ENCODE data around the gene ACTR6. TPM values are rescaled to one million over a fixed set of nuclear protein-coding genes. Genes with fewer than 3 reads are reported as not detected.
"Not testable (repeated sequence)": the region's sequence is repeated elsewhere in the genome, so short reads cannot be mapped to it uniquely, and the experiment has no call there.

The ACTR6 gene
- total RNA-seq, 1 experiment from 2014 or later = 38.8 TPM

DNA sequence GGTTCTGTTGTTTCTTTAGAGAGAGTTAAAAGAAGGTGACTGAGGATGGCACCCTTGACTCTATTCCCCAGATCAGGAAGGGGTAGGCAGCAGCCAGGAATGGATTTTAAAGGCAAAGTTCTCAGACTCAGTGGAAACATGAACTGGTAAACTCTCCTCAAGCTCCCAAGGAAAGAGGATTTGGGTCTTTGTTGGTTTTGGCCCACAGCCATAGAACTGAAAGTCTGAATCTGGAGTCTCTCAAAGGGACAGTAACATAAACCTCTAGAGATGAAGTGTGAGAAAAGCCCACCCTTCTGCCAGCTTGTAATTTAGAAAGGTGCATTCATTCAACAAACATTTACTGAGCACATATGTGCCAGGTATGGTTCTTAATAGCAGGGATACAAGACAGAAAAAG, 29.4 kb upstream of the ACTR6 start:
- Histone ChIP-seq H3K36me3 (ENCODE audit: insufficient read depth, low read length) (peaks cover 8% of the 10 kb centered on the region; the same call in 1 of the 2 replicates), H3K79me2 (ENCODE audit: low read length) (no peaks in the 10 kb centered on the region), H3K4me1 (ENCODE audit: low read length) (no peaks in the 10 kb centered on the region), H3K9me3 (ENCODE audit: low read length) (no peaks in the 10 kb centered on the region), H4K20me1 (ENCODE audit: insufficient read depth, low read depth, low read length) (no peaks in the 10 kb centered on the region), H3K4me3 (ENCODE audit: low read length) (no peak overlapping the region), H3K27ac (ENCODE audit: low read length) (no peak overlapping the region), H3K9ac (ENCODE audit: low read length) (no peak overlapping the region), H2AFZ (ENCODE audit: low read length) (no peak overlapping the region), H3K9me2 (replicated peaks; ENCODE audit: insufficient read depth, low read length) (no peaks in the 10 kb centered on the region), H3K4me2 (ENCODE audit: low read depth, low read length, poor library complexity, severe bottlenecking) (no peak overlapping the region), H3K27me3 (ENCODE audit: low read length) (no peaks in the 10 kb centered on the region)
- DNase-seq = no peak

DNA sequence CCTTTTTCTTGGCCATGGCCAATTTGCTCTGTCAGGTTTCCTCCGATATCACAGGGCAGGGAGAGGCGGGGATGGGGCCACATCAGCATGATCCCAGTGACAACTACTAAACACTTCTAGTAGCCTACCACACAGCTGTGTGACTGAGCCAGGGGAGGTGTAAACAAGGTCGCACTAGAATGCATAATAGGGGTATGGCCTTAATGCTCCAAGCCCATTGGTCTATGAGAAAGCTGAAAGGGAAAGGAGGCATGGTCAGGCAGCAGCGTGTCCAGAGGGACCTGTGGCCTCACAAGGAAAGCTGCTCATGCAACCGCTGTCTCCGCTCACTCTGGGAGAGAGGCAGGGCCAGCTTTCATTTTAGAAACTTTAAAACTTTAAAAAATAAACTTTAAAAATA, 27.5 kb upstream of the ACTR6 start:
- Histone ChIP-seq H4K20me1 (ENCODE audit: insufficient read depth, low read depth, low read length) (no peaks in the 10 kb centered on the region), H3K27me3 (ENCODE audit: low read length) (no peaks in the 10 kb centered on the region), H3K9ac (ENCODE audit: low read length) (no peak overlapping the region), H3K4me3 (ENCODE audit: low read length) (no peak overlapping the region), H3K36me3 (ENCODE audit: insufficient read depth, low read length) (peaks cover 19% of the 10 kb centered on the region; the same call in 1 of the 2 replicates), H3K9me2 (replicated peaks; ENCODE audit: insufficient read depth, low read length) (no peaks in the 10 kb centered on the region), H2AFZ (ENCODE audit: low read length) (no peak overlapping the region), H3K4me2 (ENCODE audit: low read depth, low read length, poor library complexity, severe bottlenecking) (no peak overlapping the region), H3K79me2 (ENCODE audit: low read length) (no peaks in the 10 kb centered on the region), H3K27ac (ENCODE audit: low read length) (no peak overlapping the region), H3K9me3 (ENCODE audit: low read length) (no peaks in the 10 kb centered on the region), H3K4me1 (ENCODE audit: low read length) (no peaks in the 10 kb centered on the region)
- no peak for DNase-seq

DNA sequence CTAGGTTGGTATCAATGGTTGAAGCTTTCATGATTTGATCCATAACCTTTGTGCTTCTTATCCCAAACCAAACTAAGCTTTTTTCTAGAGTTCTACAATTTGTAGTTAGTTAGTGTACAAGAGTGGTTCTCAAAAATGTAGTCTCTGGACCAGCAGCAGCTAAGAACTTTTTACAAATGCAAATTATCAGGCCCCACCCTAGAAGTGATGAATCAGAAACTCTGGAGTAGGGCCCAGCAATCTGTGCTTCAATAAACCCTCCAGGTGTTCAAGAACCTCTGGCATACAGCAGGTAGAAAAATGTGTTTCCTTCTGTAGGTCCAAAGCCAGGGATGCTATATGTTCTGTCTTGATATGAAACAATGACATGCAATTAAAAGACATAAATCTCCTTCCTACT, 26.1 kb upstream of the ACTR6 start:
- Histone ChIP-seq H3K27ac (ENCODE audit: low read length) (no peak overlapping the region), H3K4me3 (ENCODE audit: low read length) (no peak overlapping the region), H2AFZ (ENCODE audit: low read length) (no peak overlapping the region), H3K4me1 (ENCODE audit: low read length) (no peaks in the 10 kb centered on the region), H3K36me3 (ENCODE audit: insufficient read depth, low read length) (peaks cover 25% of the 10 kb centered on the region; the same call in 1 of the 2 replicates), H4K20me1 (ENCODE audit: insufficient read depth, low read depth, low read length) (no peaks in the 10 kb centered on the region), H3K79me2 (ENCODE audit: low read length) (peaks cover 4% of the 10 kb centered on the region), H3K9me2 (replicated peaks; ENCODE audit: insufficient read depth, low read length) (no peaks in the 10 kb centered on the region), H3K4me2 (ENCODE audit: low read depth, low read length, poor library complexity, severe bottlenecking) (no peak overlapping the region), H3K9me3 (ENCODE audit: low read length) (no peaks in the 10 kb centered on the region), H3K9ac (ENCODE audit: low read length) (no peak overlapping the region), H3K27me3 (ENCODE audit: low read length) (no peaks in the 10 kb centered on the region)
- no peak for DNase-seq

DNA sequence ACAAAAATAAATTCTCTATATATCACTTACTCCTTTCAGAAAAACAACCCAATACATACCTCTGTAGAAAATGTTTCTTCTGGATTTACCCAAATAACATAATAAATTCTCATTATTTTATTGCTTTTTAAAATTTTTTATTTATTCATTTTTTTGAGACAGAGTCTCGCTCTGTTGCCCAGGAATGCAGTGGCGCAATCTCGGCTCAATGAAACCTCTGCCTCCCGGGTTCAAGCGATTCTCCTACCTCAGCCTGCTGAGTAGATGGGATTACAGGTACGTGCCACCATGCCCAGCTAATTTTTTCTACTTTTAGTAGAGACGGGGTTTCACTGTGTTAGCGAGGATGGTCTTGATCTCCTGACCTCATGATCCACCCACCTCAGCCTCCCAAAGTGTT, 24.1 kb upstream of the ACTR6 start:
- H2AFZ ChIP-seq (ENCODE audit: low read length); H3K9me3 ChIP-seq (ENCODE audit: low read length); H3K27ac ChIP-seq (ENCODE audit: low read length); H3K9ac ChIP-seq (ENCODE audit: low read length); DNase-seq; H3K4me1 ChIP-seq (ENCODE audit: low read length); H3K4me2 ChIP-seq (ENCODE audit: low read depth, low read length, poor library complexity, severe bottlenecking); H3K9me2 ChIP-seq (replicated peaks; ENCODE audit: insufficient read depth, low read length); H3K27me3 ChIP-seq (ENCODE audit: low read length); H3K4me3 ChIP-seq (ENCODE audit: low read length); H4K20me1 ChIP-seq (ENCODE audit: insufficient read depth, low read depth, low read length): not testable (repeated sequence)
- H3K36me3 ChIP-seq (ENCODE audit: insufficient read depth, low read length) = peaks cover 27% of the 10 kb centered on the region; the same call in 1 of the 2 replicates
- peaks cover 12% of the 10 kb centered on the region for H3K79me2 ChIP-seq (ENCODE audit: low read length)

DNA sequence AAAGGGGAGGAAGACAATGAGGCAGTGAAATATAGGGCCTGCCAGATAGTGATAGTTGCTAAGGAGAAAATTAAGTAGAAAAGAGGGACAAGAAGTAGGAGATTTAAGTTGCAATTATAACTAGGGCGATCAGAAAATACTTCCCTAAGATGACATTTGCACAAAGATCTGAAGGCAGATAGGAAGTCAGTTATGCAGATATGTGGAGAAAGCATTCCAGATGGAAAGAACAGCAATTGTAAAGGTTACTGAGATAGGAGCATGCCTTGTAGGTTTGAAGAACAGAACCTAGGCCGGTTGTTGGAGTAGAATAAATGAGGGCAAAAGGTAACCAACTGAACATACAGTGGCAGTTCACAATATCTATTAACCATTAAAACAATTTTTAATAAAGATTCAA, 21.4 kb upstream of the ACTR6 start:
- no peak overlapping the region for H3K4me2 ChIP-seq (ENCODE audit: low read depth, low read length, poor library complexity, severe bottlenecking)
- H3K36me3 ChIP-seq (ENCODE audit: insufficient read depth, low read length) = peaks cover 24% of the 10 kb centered on the region; the same call in 1 of the 2 replicates
- no peaks in the 10 kb centered on the region for H3K27me3 ChIP-seq (ENCODE audit: low read length)
- H4K20me1 ChIP-seq (ENCODE audit: insufficient read depth, low read depth, low read length) = no peaks in the 10 kb centered on the region
- no peak overlapping the region for H3K27ac ChIP-seq (ENCODE audit: low read length)
- H3K4me1 ChIP-seq (ENCODE audit: low read length) = peaks cover 20% of the 10 kb centered on the region
- no peaks in the 10 kb centered on the region for H3K9me3 ChIP-seq (ENCODE audit: low read length)
- no peak for DNase-seq
- H3K79me2 ChIP-seq (ENCODE audit: low read length) = peaks cover 36% of the 10 kb centered on the region
- H2AFZ ChIP-seq (ENCODE audit: low read length) = no peak overlapping the region
- H3K4me3 ChIP-seq (ENCODE audit: low read length) = no peak overlapping the region
- H3K9me2 ChIP-seq (replicated peaks; ENCODE audit: insufficient read depth, low read length) = no peaks in the 10 kb centered on the region
- no peak overlapping the region for H3K9ac ChIP-seq (ENCODE audit: low read length)

DNA sequence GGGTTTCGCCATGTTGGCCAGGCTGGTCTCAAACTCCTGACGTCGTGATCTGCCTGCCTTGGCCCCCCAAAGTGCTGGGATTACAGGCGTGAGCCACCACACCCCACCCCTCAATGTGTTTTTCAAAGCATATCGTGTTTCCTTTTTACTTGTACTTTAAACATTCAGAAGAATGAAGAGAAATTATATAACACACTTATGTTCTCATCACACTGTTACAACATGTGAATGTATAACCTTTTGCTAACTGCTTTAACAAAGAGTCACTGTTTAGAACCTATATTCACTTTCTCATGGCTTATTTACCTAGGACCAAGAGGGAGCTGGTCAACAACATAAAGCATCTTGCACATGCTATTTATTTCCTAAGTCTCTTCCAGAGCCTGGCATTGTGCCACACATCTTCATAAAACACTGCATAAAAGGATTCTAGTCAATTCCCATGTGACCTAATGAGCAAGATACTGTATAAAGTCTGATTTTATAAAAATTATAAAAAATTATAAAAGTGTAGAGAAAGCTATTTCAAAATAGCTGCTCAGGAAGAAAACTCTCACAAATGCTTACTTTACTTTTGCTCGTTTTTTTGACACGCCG, 16.0 kb upstream of the ACTR6 start:
- DNase-seq = no peak
- Histone ChIP-seq H3K36me3 (ENCODE audit: insufficient read depth, low read length) (peaks cover 7% of the 10 kb centered on the region), H3K9me3 (ENCODE audit: low read length) (no peaks in the 10 kb centered on the region), H3K4me1 (ENCODE audit: low read length) (peaks cover 36% of the 10 kb centered on the region), H3K27me3 (ENCODE audit: low read length) (no peaks in the 10 kb centered on the region), H3K4me2 (ENCODE audit: low read depth, low read length, poor library complexity, severe bottlenecking) (peak overlapping the region; percentile 29), H4K20me1 (ENCODE audit: insufficient read depth, low read depth, low read length) (no peaks in the 10 kb centered on the region), H3K9me2 (replicated peaks; ENCODE audit: insufficient read depth, low read length) (no peaks in the 10 kb centered on the region), H3K27ac (ENCODE audit: low read length) (no peak overlapping the region; the same call in 1 of the 2 replicates), H3K9ac (ENCODE audit: low read length) (no peak overlapping the region), H3K79me2 (ENCODE audit: low read length) (peaks cover 71% of the 10 kb centered on the region), H3K4me3 (ENCODE audit: low read length) (no peak overlapping the region), H2AFZ (ENCODE audit: low read length) (no peak overlapping the region)

DNA sequence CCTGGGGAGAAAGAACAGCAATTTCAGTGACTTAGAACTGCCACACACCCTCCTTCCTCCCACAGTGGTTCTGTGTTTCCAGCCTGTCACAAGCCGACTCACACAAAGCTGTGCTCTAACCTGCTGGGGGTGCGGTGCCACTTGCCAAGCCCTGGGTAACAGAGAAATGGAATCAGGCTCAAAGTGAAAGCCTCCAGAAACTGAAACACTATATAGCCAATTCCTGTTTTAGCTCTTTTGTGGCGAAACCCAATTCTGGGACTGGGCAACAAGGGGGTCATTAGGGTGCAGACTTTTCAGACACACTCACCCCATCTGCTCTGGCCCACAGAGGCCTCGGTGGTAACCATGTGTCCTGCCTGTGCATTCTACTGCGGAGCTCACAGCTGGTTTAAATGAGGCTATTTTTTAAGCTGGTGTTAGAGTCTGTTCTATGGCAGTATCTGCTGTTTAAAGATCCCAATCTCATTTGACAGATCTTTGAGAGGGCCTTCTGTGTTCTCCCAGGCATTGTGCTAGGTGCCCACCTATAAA, 15.2 kb upstream of the ACTR6 start:
- H3K9ac ChIP-seq (ENCODE audit: low read length) = no peak overlapping the region
- no peak overlapping the region for H3K27ac ChIP-seq (ENCODE audit: low read length)
- H3K4me2 ChIP-seq (ENCODE audit: low read depth, low read length, poor library complexity, severe bottlenecking) = no peak overlapping the region
- peaks cover 79% of the 10 kb centered on the region for H3K79me2 ChIP-seq (ENCODE audit: low read length)
- H2AFZ ChIP-seq (ENCODE audit: low read length) = no peak overlapping the region
- no peak for DNase-seq
- no peaks in the 10 kb centered on the region for H3K27me3 ChIP-seq (ENCODE audit: low read length)
- H3K4me1 ChIP-seq (ENCODE audit: low read length) = peaks cover 36% of the 10 kb centered on the region
- H3K36me3 ChIP-seq (ENCODE audit: insufficient read depth, low read length) = peaks cover 14% of the 10 kb centered on the region
- H4K20me1 ChIP-seq (ENCODE audit: insufficient read depth, low read depth, low read length) = no peaks in the 10 kb centered on the region
- H3K9me3 ChIP-seq (ENCODE audit: low read length) = no peaks in the 10 kb centered on the region
- no peak overlapping the region for H3K4me3 ChIP-seq (ENCODE audit: low read length)
- H3K9me2 ChIP-seq (replicated peaks; ENCODE audit: insufficient read depth, low read length) = no peaks in the 10 kb centered on the region

DNA sequence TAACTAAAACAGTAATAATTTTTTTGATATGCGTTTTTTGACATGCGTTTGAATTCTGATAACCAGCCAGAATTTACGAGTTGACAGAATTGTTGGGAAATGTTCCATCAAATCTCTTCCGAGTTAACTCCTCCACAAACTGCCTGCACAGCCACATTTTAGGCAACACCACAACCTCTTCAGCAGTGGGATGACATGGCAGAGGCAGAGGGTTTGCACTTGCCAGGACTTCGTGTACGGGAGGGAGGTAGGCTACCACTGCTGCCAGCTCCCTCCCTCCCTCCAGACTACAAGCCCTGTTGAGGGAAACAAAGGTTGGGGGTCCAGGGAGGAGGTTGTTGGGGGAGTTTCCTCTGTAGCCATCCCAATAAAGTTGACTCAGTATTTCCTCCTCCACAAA, 14.5 kb upstream of the ACTR6 start:
- H3K4me1 ChIP-seq (ENCODE audit: low read length) = peaks cover 36% of the 10 kb centered on the region
- no peak overlapping the region for H2AFZ ChIP-seq (ENCODE audit: low read length)

More for the DNA sequence above, 14.5 kb upstream of the ACTR6 start:
- Histone ChIP-seq H3K9me3 (ENCODE audit: low read length) (no peaks in the 10 kb centered on the region), H4K20me1 (ENCODE audit: insufficient read depth, low read depth, low read length) (no peaks in the 10 kb centered on the region), H3K36me3 (ENCODE audit: insufficient read depth, low read length) (peaks cover 20% of the 10 kb centered on the region), H3K9me2 (replicated peaks; ENCODE audit: insufficient read depth, low read length) (no peaks in the 10 kb centered on the region), H3K4me2 (ENCODE audit: low read depth, low read length, poor library complexity, severe bottlenecking) (no peak overlapping the region), H3K9ac (ENCODE audit: low read length) (no peak overlapping the region), H3K27me3 (ENCODE audit: low read length) (no peaks in the 10 kb centered on the region), H3K4me3 (ENCODE audit: low read length) (no peak overlapping the region), H3K27ac (ENCODE audit: low read length) (no peak overlapping the region), H3K79me2 (ENCODE audit: low read length) (peaks cover 80% of the 10 kb centered on the region)
- no peak for DNase-seq

Data from Karpas-422 (cell line).